Measurements from ENCODE around the gene HFE. TPM values are rescaled to one million over a fixed set of nuclear protein-coding genes. Genes with fewer than 3 reads are reported as not detected.

The HFE gene
- total and polyA plus RNA-seq, 2 donors (not counting 1 experiment from before 2014, with no cell fraction given) = 18.3 to 22.3 TPM

- no peaks in the 10 kb centered on the region for H3K27me3 ChIP-seq (ENCODE audit: control insufficient read depth, insufficient read depth, low read length)
- no peak for DNase-seq (ENCODE audit: low read depth in 2 of 2)
- no peak overlapping the region for H3K27ac ChIP-seq (ENCODE audit: insufficient read depth, low read length)
- H3K36me3 ChIP-seq (ENCODE audit: control insufficient read depth, insufficient read depth, low read length) = peaks cover 2% of the 10 kb centered on the region
- no peak overlapping the region for H3K4me2 ChIP-seq (ENCODE audit: extremely low read depth, insufficient read depth, low read length)
- no peak overlapping the region for H2AFZ ChIP-seq (ENCODE audit: low read length)
- no peak overlapping the region for H3K4me3 ChIP-seq (replicated peaks in 1 of 4; ENCODE audit: control extremely low read depth in 1 of 4, insufficient read depth in 1 of 4, low read depth in 3 of 4, low read length in 4 of 4)
- no peaks in the 10 kb centered on the region for H3K4me1 ChIP-seq (ENCODE audit: control insufficient read depth, extremely low read depth, insufficient read depth, low read length)
- H3K79me2 ChIP-seq (ENCODE audit: control insufficient read depth, insufficient read depth, low read length) = no peaks in the 10 kb centered on the region
- H3K9me3 ChIP-seq (ENCODE audit: control insufficient read depth, insufficient read depth, low read depth, low read length) = no peaks in the 10 kb centered on the region
- TF ChIP-seq CTCF (conservative IDR thresholded peaks at IDR 0.05 in 1 of 2, IDR thresholded peaks at IDR 0.05 in 1 of 2; ENCODE audit: low read depth in 1 of 2, low read length in 2 of 2) = no peak
- no peak for TF ChIP-seq EZH2 (IDR thresholded peaks at IDR 0.05; ENCODE audit: low read length, missing control alignments)
- H3K9ac ChIP-seq (ENCODE audit: insufficient read depth, low read length) = no peak overlapping the region
- H4K20me1 ChIP-seq (ENCODE audit: control insufficient read depth, extremely low read depth, insufficient read depth, low read length) = no peaks in the 10 kb centered on the region
Measured at GRCh38 chr6:26142026-26142425, 54.8 kb downstream of the HFE start.

Other genes with a start within 250 kb of the HFE start
- not detected in 2 replicates for gene SLC17A3, start 213.2 kb upstream of the HFE start, total RNA-seq
- 0.06 TPM in 1 of 2 replicates, not detected in the other for gene SLC17A3, start 213.2 kb upstream of the HFE start, polyA plus RNA-seq
- gene SLC17A2, start 156.7 kb upstream of the HFE start, total RNA-seq = under 0.01 TPM in 1 of 2 replicates, not detected in the other
- gene SLC17A2, start 156.7 kb upstream of the HFE start, polyA plus RNA-seq = not detected in 2 replicates
- 14.4 and 14.5 TPM in 2 replicates for gene TRIM38, start 124.6 kb upstream of the HFE start, total RNA-seq
- gene TRIM38, start 124.6 kb upstream of the HFE start, polyA plus RNA-seq = 5.8 and 7.6 TPM in 2 replicates

Measured in fibroblast of lung (primary cell).